T-helper 2 cell treated with Interferon-gamma antibody and Interleukin-4, amounts not matched to agents 5 μg/mL and 100 μg/mL, for 36 hours (primary cell): ENCODE measurements around the gene LAMA2.

Experiments used
- DNase-seq: peaks from one replicate; pipeline ENCODE4 v3.0.0; 2021; ENCODE audit warnings: low spot score
- H3K27ac Mint-ChIP-seq: one replicate; pipeline ENCODE4 v1.8.0; 2021; ENCODE audit warnings: mild to moderate bottlenecking, mixed read lengths
- H3K27me3 Mint-ChIP-seq: one replicate; pipeline ENCODE4 v1.8.0; 2021; ENCODE audit warnings: low read depth, mixed read lengths
- H3K36me3 Mint-ChIP-seq: one replicate; pipeline ENCODE4 v1.8.0; 2021; ENCODE audit warnings: low read depth, mixed read lengths
- H3K4me1 Mint-ChIP-seq: one replicate; pipeline ENCODE4 v1.8.0; 2021; ENCODE audit warnings: low read depth, mixed read lengths
- H3K4me3 Mint-ChIP-seq: one replicate; pipeline ENCODE4 v1.8.0; 2022; ENCODE audit warnings: mild to moderate bottlenecking, moderate library complexity, mixed read lengths
- H3K9me3 Mint-ChIP-seq: one replicate; pipeline ENCODE4 v1.8.0; 2021; ENCODE audit warnings: mixed read lengths

Gene LAMA2

GRCh38 chr6:129186988-129187387 is 304.1 kb downstream of the LAMA2 start:
- H3K9me3 Mint-ChIP-seq: no peaks in the 10 kb centered on the region
- H3K27me3 Mint-ChIP-seq: no peaks in the 10 kb centered on the region
- no peak overlapping the region for H3K4me3 Mint-ChIP-seq
- no peak overlapping the region for H3K27ac Mint-ChIP-seq
- H3K36me3 Mint-ChIP-seq: no peaks in the 10 kb centered on the region
- DNase-seq: no peak
- no peaks in the 10 kb centered on the region for H3K4me1 Mint-ChIP-seq

- H3K27me3 Mint-ChIP-seq: no peaks in the 10 kb centered on the region
- no peak overlapping the region for H3K27ac Mint-ChIP-seq
- DNase-seq: no peak
- H3K4me1 Mint-ChIP-seq: no peaks in the 10 kb centered on the region
- H3K36me3 Mint-ChIP-seq: no peaks in the 10 kb centered on the region
- H3K4me3 Mint-ChIP-seq: no peak overlapping the region
- H3K9me3 Mint-ChIP-seq: no peaks in the 10 kb centered on the region
Observed at GRCh38 chr6:129188306-129188705, 305.4 kb downstream of the LAMA2 start.

- no peak overlapping the region for H3K27ac Mint-ChIP-seq
- no peaks in the 10 kb centered on the region for H3K4me1 Mint-ChIP-seq
Observed at GRCh38 chr6:129188795-129189194, 305.9 kb downstream of the LAMA2 start.

GRCh38 chr6:129189266-129189665 is 306.3 kb downstream of the LAMA2 start:
- Mint-ChIP-seq H3K27ac (no peak overlapping the region), H3K36me3 (no peaks in the 10 kb centered on the region), H3K4me1 (no peaks in the 10 kb centered on the region), H3K4me3 (no peak overlapping the region), H3K27me3 (no peaks in the 10 kb centered on the region), H3K9me3 (no peaks in the 10 kb centered on the region)
- DNase-seq: no peak

More at GRCh38 chr6:129188795-129189194, 305.9 kb downstream of the LAMA2 start:
- no peaks in the 10 kb centered on the region for H3K36me3 Mint-ChIP-seq
- no peaks in the 10 kb centered on the region for H3K27me3 Mint-ChIP-seq
- H3K4me3 Mint-ChIP-seq: no peak overlapping the region
- no peak for DNase-seq
- no peaks in the 10 kb centered on the region for H3K9me3 Mint-ChIP-seq

GRCh38 chr6:129191235-129191634 is 308.3 kb downstream of the LAMA2 start:
- no peak for DNase-seq
- Mint-ChIP-seq H3K4me1 (no peaks in the 10 kb centered on the region), H3K27ac (no peak overlapping the region), H3K36me3 (no peaks in the 10 kb centered on the region), H3K9me3 (no peaks in the 10 kb centered on the region), H3K27me3 (no peaks in the 10 kb centered on the region), H3K4me3 (no peak overlapping the region)

GRCh38 chr6:129192458-129192989 is 309.6 kb downstream of the LAMA2 start:
- no peaks in the 10 kb centered on the region for H3K9me3 Mint-ChIP-seq
- no peaks in the 10 kb centered on the region for H3K4me1 Mint-ChIP-seq
- H3K36me3 Mint-ChIP-seq: no peaks in the 10 kb centered on the region
- no peaks in the 10 kb centered on the region for H3K27me3 Mint-ChIP-seq
- DNase-seq: no peak
- H3K27ac Mint-ChIP-seq: no peak overlapping the region
- no peak overlapping the region for H3K4me3 Mint-ChIP-seq

DNA sequence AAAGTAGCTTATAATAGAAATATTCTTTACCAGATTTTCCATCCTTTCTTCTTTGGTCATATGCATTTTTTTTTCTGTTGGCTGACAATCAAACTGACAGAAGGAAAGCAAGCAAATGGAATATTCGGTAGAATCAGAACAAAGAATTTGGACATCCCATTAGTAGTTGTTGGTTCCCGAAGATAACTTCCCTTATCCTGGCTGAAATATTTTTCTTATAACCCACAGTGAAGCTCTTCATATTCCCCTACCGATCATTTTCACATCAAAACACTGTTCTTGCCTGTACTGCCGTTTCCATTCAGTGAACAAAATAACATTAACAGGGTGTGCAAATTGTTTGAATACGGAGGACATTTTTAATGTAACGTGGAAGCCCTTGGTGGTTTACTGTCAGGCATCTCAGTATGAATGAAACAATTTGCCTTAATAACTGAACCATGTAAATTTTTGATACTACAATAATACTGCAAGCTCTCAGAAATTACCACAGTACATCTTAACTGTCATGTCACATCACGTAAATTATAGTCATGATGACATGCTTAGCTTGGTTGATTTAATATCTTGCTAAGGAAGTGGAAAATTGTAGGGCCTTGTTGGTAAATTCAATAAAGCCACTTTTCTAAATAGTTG is 311.5 kb downstream of the LAMA2 start:
- no peak overlapping the region for H3K4me3 Mint-ChIP-seq
- H3K27ac Mint-ChIP-seq: no peak overlapping the region
- H3K36me3 Mint-ChIP-seq: no peaks in the 10 kb centered on the region
- H3K27me3 Mint-ChIP-seq: no peaks in the 10 kb centered on the region
- no peak for DNase-seq
- H3K9me3 Mint-ChIP-seq: no peaks in the 10 kb centered on the region
- no peaks in the 10 kb centered on the region for H3K4me1 Mint-ChIP-seq

GRCh38 chr6:129195161-129195560 is 312.2 kb downstream of the LAMA2 start:
- Mint-ChIP-seq H3K36me3 (no peaks in the 10 kb centered on the region), H3K9me3 (no peaks in the 10 kb centered on the region), H3K4me3 (no peak overlapping the region), H3K4me1 (no peaks in the 10 kb centered on the region), H3K27ac (no peak overlapping the region), H3K27me3 (no peaks in the 10 kb centered on the region)
- DNase-seq: no peak

- no peaks in the 10 kb centered on the region for H3K36me3 Mint-ChIP-seq
- no peaks in the 10 kb centered on the region for H3K9me3 Mint-ChIP-seq
- DNase-seq: no peak
- no peaks in the 10 kb centered on the region for H3K27me3 Mint-ChIP-seq
- no peak overlapping the region for H3K4me3 Mint-ChIP-seq
- H3K4me1 Mint-ChIP-seq: no peaks in the 10 kb centered on the region
- no peak overlapping the region for H3K27ac Mint-ChIP-seq
Observed at GRCh38 chr6:129195643-129196042, 312.7 kb downstream of the LAMA2 start.

DNA sequence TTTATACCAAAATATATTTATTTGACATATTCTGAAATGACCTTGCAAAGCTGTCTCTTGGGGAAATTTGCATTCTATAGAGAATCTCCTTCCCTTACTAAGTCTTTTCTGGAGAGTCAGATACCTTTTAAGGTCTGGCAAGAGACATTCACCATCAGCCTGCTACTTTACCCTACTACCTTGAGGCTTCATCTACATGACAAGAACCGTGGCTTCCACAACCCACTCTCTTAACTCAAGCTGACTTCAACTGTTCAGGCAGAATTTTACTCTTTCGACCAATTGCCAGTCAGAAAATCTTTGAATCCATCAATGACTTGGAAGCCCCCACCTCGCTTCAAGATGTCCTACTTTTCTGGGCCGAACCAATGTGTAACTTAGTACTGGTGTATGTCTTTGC is 314.2 kb downstream of the LAMA2 start:
- no peaks in the 10 kb centered on the region for H3K27me3 Mint-ChIP-seq
- no peaks in the 10 kb centered on the region for H3K36me3 Mint-ChIP-seq
- H3K9me3 Mint-ChIP-seq: no peaks in the 10 kb centered on the region
- no peak overlapping the region for H3K27ac Mint-ChIP-seq
- H3K4me1 Mint-ChIP-seq: no peaks in the 10 kb centered on the region
- no peak for DNase-seq
- H3K4me3 Mint-ChIP-seq: no peak overlapping the region

DNA sequence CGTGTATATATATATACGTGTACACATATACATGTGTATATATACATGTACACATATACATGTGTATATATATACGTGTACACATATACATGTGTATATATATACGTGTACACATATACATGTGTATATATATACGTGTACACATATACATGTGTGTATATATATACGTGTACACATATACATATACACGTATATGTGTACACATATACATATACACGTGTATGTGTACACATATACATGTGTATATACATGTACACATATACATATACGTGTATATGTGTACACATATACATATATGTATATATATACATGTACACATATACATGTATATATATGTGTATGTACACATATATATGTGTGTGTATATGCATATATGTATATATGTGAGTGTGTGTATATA is 317.2 kb downstream of the LAMA2 start:
- DNase-seq: no peak
- Mint-ChIP-seq H3K4me1 (no peaks in the 10 kb centered on the region), H3K4me3 (no peak overlapping the region), H3K36me3 (no peaks in the 10 kb centered on the region), H3K27me3 (no peaks in the 10 kb centered on the region), H3K9me3 (no peaks in the 10 kb centered on the region), H3K27ac (no peak overlapping the region)

GRCh38 chr6:129203190-129203900 is 320.4 kb downstream of the LAMA2 start:
- Mint-ChIP-seq H3K36me3 (no peaks in the 10 kb centered on the region), H3K4me3 (no peak overlapping the region), H3K27me3 (no peaks in the 10 kb centered on the region), H3K4me1 (no peaks in the 10 kb centered on the region), H3K9me3 (no peaks in the 10 kb centered on the region), H3K27ac (no peak overlapping the region)
- no peak for DNase-seq

GRCh38 chr6:129206821-129207220 is 323.9 kb downstream of the LAMA2 start:
- H3K9me3 Mint-ChIP-seq: no peaks in the 10 kb centered on the region
- no peaks in the 10 kb centered on the region for H3K36me3 Mint-ChIP-seq
- no peaks in the 10 kb centered on the region for H3K27me3 Mint-ChIP-seq
- H3K27ac Mint-ChIP-seq: no peak overlapping the region
- no peak for DNase-seq
- no peak overlapping the region for H3K4me3 Mint-ChIP-seq
- no peaks in the 10 kb centered on the region for H3K4me1 Mint-ChIP-seq

GRCh38 chr6:129207832-129208231 is 324.9 kb downstream of the LAMA2 start:
- Mint-ChIP-seq H3K9me3 (no peaks in the 10 kb centered on the region), H3K4me1 (no peaks in the 10 kb centered on the region), H3K4me3 (no peak overlapping the region), H3K27me3 (no peaks in the 10 kb centered on the region), H3K27ac (no peak overlapping the region), H3K36me3 (no peaks in the 10 kb centered on the region)
- no peak for DNase-seq
